HCT116 (cell line): ENCODE measurements around the gene ARMH1. TPM values are rescaled to one million over a fixed set of nuclear protein-coding genes. Genes with fewer than 3 reads are reported as not detected.

Experiments
- ATAC-seq: fragments of 200-7000 bp; cut with Tn5 transposase; 2 replicates; pipeline ENCODE4 v1.9.1; 2020; ENCODE audit warnings: mild to moderate bottlenecking, moderate library complexity
- BruUV-seq: library from RNA; stranded (reverse); fragments of 400-500 nt; replicated peaks from 2 replicates; lab custom pipeline; 2021; lab: Mats Ljungman, UMichigan
- CTCF ChIA-PET: fragments of 300-600 bp; sonication (Branson Sonifier 250); formaldehyde crosslinking; loops from one replicate; lab custom pipeline; 2021; ENCODE audit warnings: antibody characterized with exemption; lab: Charles Lee
- POLR2A ChIA-PET: fragments of 300-600, 350-600 bp; sonication (Branson Sonifier 250); formaldehyde crosslinking; loops from one replicate; lab custom pipeline; 2021; ENCODE audit warnings: antibody characterized with exemption; lab: Charles Lee
- RAD21 ChIA-PET, 2 experiments: fragments of 300-600 bp; sonication (Branson Sonifier 250); formaldehyde crosslinking; loops; one replicate each; lab custom pipeline; 2023; ENCODE audit warnings: low total read pairs in 2 of 2; ENCODE audit not compliant: uncharacterized antibody in 2 of 2, unreplicated experiment in 2 of 2, low non-redundant PET in 1 of 2; lab: Charles Lee
- DNase-seq: peaks from one replicate; pipeline ENCODE4 v3.0.0-alpha.2; 2010; ENCODE audit warnings: low read depth, low spot score
- H2AFZ ChIP-seq: fragments of 200-600 bp; shearing (Covaris generic), sonication (generic); 2 replicates; pipeline ENCODE4 v1.6.1; 2017; ENCODE audit warnings: low read depth, mixed run types, mixed read lengths, antibody characterized with exemption, low read length; ENCODE audit not compliant: poor library complexity, severe bottlenecking
- H3K27ac ChIP-seq: 2 replicates; pipeline ENCODE4 v1.5.1; 2012; ENCODE audit warnings: low read depth, low read length
- H3K27me3 ChIP-seq: fragments of 200-600 bp; sonication (generic); 2 replicates; pipeline ENCODE4 v1.6.1; 2016; ENCODE audit warnings: mixed run types, low read length, mixed read lengths; ENCODE audit not compliant: insufficient read depth
- H3K36me3 ChIP-seq, 2 experiments: fragments of 200-500 bp in 1 of 2; fragments of 200-600 bp in 1 of 2; sonication (Bioruptor generic) in 1 of 2; sonication (generic) in 1 of 2; 2 replicates each; pipeline versions ENCODE4 v1.5.1 to v1.6.1; 2014 to 2016; ENCODE audit warnings: low read length in 2 of 2, inconsistent platforms in 1 of 2, mixed read lengths in 1 of 2, mixed run types in 1 of 2; ENCODE audit not compliant: insufficient read depth in 2 of 2, control insufficient read depth in 1 of 2
- H3K4me1 ChIP-seq, 2 experiments: fragments of 200-600 bp in 1 of 2; sonication (generic) in 1 of 2; 2 replicates each; pipeline versions ENCODE4 v1.5.1 to v1.6.1; 2012 to 2017; ENCODE audit warnings: low read length in 2 of 2, inconsistent platforms in 1 of 2, mild to moderate bottlenecking in 1 of 2, mixed read lengths in 1 of 2, mixed run types in 1 of 2, moderate library complexity in 1 of 2; ENCODE audit not compliant: insufficient read depth in 2 of 2, control insufficient read depth in 1 of 2
- H3K4me2 ChIP-seq: fragments of 200-600 bp; sonication (generic); 2 replicates; pipeline ENCODE4 v1.6.1; 2017; ENCODE audit warnings: mixed run types, low read length, mixed read lengths
- H3K4me3 ChIP-seq, 2 experiments: fragments of 200-600 bp in 1 of 2; sonication (generic) in 1 of 2; replicated peaks in 1 of 2; 2 replicates each; pipeline ENCODE4 v1.5.1; 2011 to 2016; ENCODE audit warnings: low read length in 2 of 2, control low read depth in 1 of 2, low read depth in 1 of 2, mild to moderate bottlenecking in 1 of 2, mixed read lengths in 1 of 2, mixed run types in 1 of 2
- H3K79me2 ChIP-seq: fragments of 200-600 bp; sonication (generic); 2 replicates; pipeline ENCODE4 v1.6.1; 2017; ENCODE audit warnings: mild to moderate bottlenecking, mixed run types, low read length, moderate library complexity, mixed read lengths; ENCODE audit not compliant: insufficient read depth
- H3K9ac ChIP-seq: fragments of 200-600 bp; sonication (generic); 2 replicates; pipeline ENCODE4 v1.6.1; 2016; ENCODE audit warnings: low read length, mixed read lengths
- H3K9me2 ChIP-seq: fragments of 200-600 bp; sonication (generic), shearing (Covaris generic); 2 replicates; pipeline ENCODE4 v1.6.1; 2017; ENCODE audit warnings: mixed run types, mild to moderate bottlenecking, moderate library complexity; ENCODE audit not compliant: insufficient read depth
- H3K9me3 ChIP-seq, 2 experiments: fragments of 200-500 bp in 1 of 2; fragments of 200-600 bp in 1 of 2; sonication (Bioruptor generic) in 1 of 2; sonication (generic) in 1 of 2; 2 replicates each; pipeline ENCODE4 v1.6.1; 2014 to 2017; ENCODE audit warnings: low read length in 2 of 2, mixed read lengths in 2 of 2, inconsistent platforms in 1 of 2, low read depth in 1 of 2, mild to moderate bottlenecking in 1 of 2, mixed run types in 1 of 2, moderate library complexity in 1 of 2; ENCODE audit not compliant: control insufficient read depth in 1 of 2, insufficient read depth in 1 of 2
- H4K20me1 ChIP-seq: fragments of 200-600 bp; sonication (generic), shearing (Covaris generic); 2 replicates; pipeline ENCODE4 v1.6.1; 2017; ENCODE audit warnings: mixed run types, mild to moderate bottlenecking, moderate library complexity; ENCODE audit not compliant: insufficient read depth
- ATF3 ChIP-seq: IDR thresholded peaks from 2 replicates; pipeline ENCODE4 v1.6.1; 2012
- CBX3 ChIP-seq: IDR thresholded peaks from 2 replicates; pipeline ENCODE4 v1.6.1; 2012; ENCODE audit warnings: low read depth
- CEBPB ChIP-seq: IDR thresholded peaks from 2 replicates; pipeline ENCODE4 v1.6.1; 2012; ENCODE audit warnings: low read depth
- CTCF ChIP-seq, 3 experiments: fragments of 200-600 bp in 1 of 3; sonication (generic) in 1 of 3; IDR thresholded peaks in 2 of 3; conservative IDR thresholded peaks in 1 of 3; 2 replicates each; pipeline ENCODE4 v1.5.1; 2012 to 2017; ENCODE audit warnings: low read depth in 2 of 3, low read length in 2 of 3, antibody characterized with exemption in 1 of 3, borderline replicate concordance in 1 of 3, control low read depth in 1 of 3, mild to moderate bottlenecking in 1 of 3, mixed read lengths in 1 of 3, mixed run types in 1 of 3, moderate library complexity in 1 of 3; ENCODE audit not compliant: insufficient read depth in 1 of 3
- EGR1 ChIP-seq: IDR thresholded peaks from 2 replicates; pipeline ENCODE4 v1.6.1; 2012; ENCODE audit warnings: low read depth
- EZH2 ChIP-seq: fragments of 200-600 bp; sonication (generic); IDR thresholded peaks from 2 replicates; pipeline ENCODE4 v1.6.1; 2017; ENCODE audit warnings: antibody characterized with exemption, mixed run types
- MAX ChIP-seq: IDR thresholded peaks from 2 replicates; pipeline ENCODE4 v1.6.1; 2012
- POLR2A ChIP-seq: IDR thresholded peaks from 2 replicates; pipeline ENCODE4 v1.7.0; 2011; ENCODE audit warnings: borderline replicate concordance; ENCODE audit not compliant: insufficient read depth, insufficient read length; ENCODE audit errors: extremely low read depth
- POLR2AphosphoS5 ChIP-seq: IDR thresholded peaks from 2 replicates; pipeline ENCODE4 v1.6.1; 2011; ENCODE audit warnings: mild to moderate bottlenecking, low read depth, low read length, moderate library complexity
- RAD21 ChIP-seq: IDR thresholded peaks from 2 replicates; pipeline ENCODE4 v1.6.1; 2012; ENCODE audit warnings: low read depth, mild to moderate bottlenecking
- SRF ChIP-seq: IDR thresholded peaks from 2 replicates; pipeline ENCODE4 v1.6.1; 2012; ENCODE audit warnings: low read depth
- TCF7L2 ChIP-seq: IDR thresholded peaks from 2 replicates; pipeline ENCODE4 v1.7.0; 2011; ENCODE audit warnings: borderline replicate concordance, inconsistent platforms; ENCODE audit not compliant: insufficient read depth, insufficient read length; ENCODE audit errors: extremely low read depth
- YY1 ChIP-seq: IDR thresholded peaks from 2 replicates; pipeline ENCODE4 v1.6.1; 2011; ENCODE audit warnings: low read length, low read depth, moderate library complexity, mild to moderate bottlenecking; ENCODE audit not compliant: insufficient replicate concordance; ENCODE audit errors: extremely low read depth
- ZBTB33 ChIP-seq: IDR thresholded peaks from 2 replicates; pipeline ENCODE4 v1.6.1; 2011; ENCODE audit warnings: mild to moderate bottlenecking, low read length, moderate library complexity; ENCODE audit not compliant: insufficient replicate concordance; ENCODE audit errors: extremely low read depth
- ZFX ChIP-seq: fragments of 450-650 bp; IDR thresholded peaks from 2 replicates; pipeline ENCODE4 v1.6.1; 2017
- ZNF274 ChIP-seq: fragments of 200-500 bp; sonication (Bioruptor generic); IDR thresholded peaks from 2 replicates; pipeline ENCODE4 v1.6.1; 2014; ENCODE audit warnings: mild to moderate bottlenecking, low read depth, low read length, inconsistent platforms
- intact Hi-C: fragments of 100-400 bp; cut with micrococcal nuclease; formaldehyde crosslinking; loops from 2 replicates; pipeline ENCODE4 v1.10.0; 2022
- total RNA-seq: library from RNA; stranded (reverse); gene quantifications from one replicate; pipeline ENCODE4 v1.2.1, GENCODE V29; 2021; ENCODE audit not compliant: unreplicated experiment

The ARMH1 gene
- total RNA-seq, 1 experiment from 2014 or later: 3.2 TPM

- Histone ChIP-seq H3K9me2 (no peaks in the 10 kb centered on the region), H3K9me3 (no peaks in the 10 kb centered on the region), H2AFZ (no peak overlapping the region), H3K36me3 (no peaks in the 10 kb centered on the region), H4K20me1 (no peaks in the 10 kb centered on the region), H3K9ac (no peak overlapping the region), H3K79me2 (no peaks in the 10 kb centered on the region), H3K4me2 (no peak overlapping the region), H3K27me3 (no peaks in the 10 kb centered on the region), H3K27ac (no peak overlapping the region), H3K4me1 (no peaks in the 10 kb centered on the region), H3K4me3 (no peak overlapping the region)
- no peak for ATAC-seq
- DNase-seq: no peak
- POLR2A ChIA-PET: no interaction called here
- intact Hi-C loops: no loop called here
- RAD21 ChIA-PET: no interaction called here
- no TSS peak for BruUV-seq
- TF ChIP-seq POLR2A: no peak
- TF ChIP-seq ZNF274: no peak
- TF ChIP-seq YY1: no peak
- no peak for TF ChIP-seq CBX3
- no peak for TF ChIP-seq MAX
- TF ChIP-seq POLR2AphosphoS5: no peak
- no peak for TF ChIP-seq ATF3
- no peak for TF ChIP-seq ZFX
- no peak for TF ChIP-seq CTCF (IDR thresholded peaks at IDR 0.05 in 2 of 3, conservative IDR thresholded peaks at IDR 0.05 in 1 of 3; ENCODE audit: borderline replicate concordance in 1 of 3, insufficient read depth in 1 of 3, low read depth in 2 of 3, low read length in 2 of 3)
- TF ChIP-seq EZH2: no peak
- no peak for TF ChIP-seq ZBTB33
- no peak for TF ChIP-seq SRF
- TF ChIP-seq RAD21: no peak
- TF ChIP-seq TCF7L2: no peak
- no peak for TF ChIP-seq EGR1
- TF ChIP-seq CEBPB: no peak
- CTCF ChIA-PET: interaction anchor here (1.0 kb wide), 1 partner anchor 9 kb away, joined by 3 read pairs; the partner anchor contains the start of gene TMEM53
These were observed 8.4 kb downstream of the ARMH1 start for GRCh38 chr1:44682883-44683265.
